Fibroblast of lung (primary cell): ENCODE results near the gene STX1B. TPM values are rescaled to one million over a fixed set of nuclear protein-coding genes. Genes with fewer than 3 reads are reported as not detected.

Experiments
- DNase-seq, 2 donors: peaks; one replicate each; pipeline versions ENCODE4 v3.0.0 to v3.0.0-alpha.2; 2010; ENCODE audit warnings: low read depth in 2 of 2
- H2AFZ ChIP-seq: 2 replicates; pipeline ENCODE4 v1.5.1; 2012; ENCODE audit warnings: low read length, control low read depth, inconsistent platforms
- H3K27ac ChIP-seq: 2 replicates; pipeline ENCODE4 v1.5.1; 2011; ENCODE audit warnings: low read length, control low read depth; ENCODE audit not compliant: insufficient read depth
- H3K27me3 ChIP-seq: 2 replicates; pipeline ENCODE4 v1.5.1; 2011; ENCODE audit warnings: mild to moderate bottlenecking, low read length; ENCODE audit not compliant: control insufficient read depth, insufficient read depth
- H3K36me3 ChIP-seq: 2 replicates; pipeline ENCODE4 v1.5.1; 2011; ENCODE audit warnings: low read length; ENCODE audit not compliant: control insufficient read depth, insufficient read depth
- H3K4me1 ChIP-seq: 2 replicates; pipeline ENCODE4 v1.5.1; 2011; ENCODE audit warnings: low read length; ENCODE audit not compliant: control insufficient read depth, insufficient read depth; ENCODE audit errors: extremely low read depth
- H3K4me2 ChIP-seq: 2 replicates; pipeline ENCODE4 v1.5.1; 2011; ENCODE audit warnings: low read length, control low read depth; ENCODE audit not compliant: insufficient read depth; ENCODE audit errors: extremely low read depth
- H3K4me3 ChIP-seq, 4 experiments: fragments of 200-600 bp in 1 of 4; sonication (generic) in 1 of 4; replicated peaks in 1 of 4; 2 replicates each; pipeline ENCODE4 v1.5.1; 2011 to 2016; ENCODE audit warnings: low read length in 4 of 4, low read depth in 3 of 4, mild to moderate bottlenecking in 3 of 4, control low read depth in 2 of 4, inconsistent platforms in 1 of 4, mixed read lengths in 1 of 4; ENCODE audit not compliant: insufficient read depth in 1 of 4; ENCODE audit errors: control extremely low read depth in 1 of 4
- H3K79me2 ChIP-seq: 2 replicates; pipeline ENCODE4 v1.5.1; 2012; ENCODE audit warnings: mild to moderate bottlenecking, low read length, inconsistent platforms; ENCODE audit not compliant: control insufficient read depth, insufficient read depth
- H3K9ac ChIP-seq: 2 replicates; pipeline ENCODE4 v1.5.1; 2011; ENCODE audit warnings: mild to moderate bottlenecking, low read length, control low read depth; ENCODE audit not compliant: insufficient read depth
- H3K9me3 ChIP-seq: 2 replicates; pipeline ENCODE4 v1.5.1; 2012; ENCODE audit warnings: low read depth, low read length; ENCODE audit not compliant: control insufficient read depth, insufficient read depth
- H4K20me1 ChIP-seq: 2 replicates; pipeline ENCODE4 v1.5.1; 2011; ENCODE audit warnings: low read length; ENCODE audit not compliant: control insufficient read depth, insufficient read depth; ENCODE audit errors: extremely low read depth
- EZH2 ChIP-seq: IDR thresholded peaks from 2 replicates; pipeline ENCODE4 v1.5.1; 2012; ENCODE audit warnings: low read length, control low read depth, mild to moderate bottlenecking; ENCODE audit errors: missing control alignments
- polyA plus RNA-seq, 2 donors: library from polyadenylated mRNA; depleted of rRNA in 1 of 2; stranded (reverse) in 1 of 2; unstranded in 1 of 2; fragments of >200 nt; gene quantifications; 2 replicates each; pipeline ENCODE4 v1.2.1, GENCODE V29; 2011 to 2012; ENCODE audit warnings: missing spikeins in 1 of 2
- total RNA-seq: library from RNA; depleted of rRNA; stranded (reverse); fragments of >200 nt; gene quantifications from 2 replicates; pipeline ENCODE4 v1.2.1, GENCODE V29; 2014
- TF ChIP-seq, protein P1 (sequence below), 2 donors: IDR thresholded peaks in 1 of 2; conservative IDR thresholded peaks in 1 of 2; 1 replicate in 1 of 2; 2 replicates in 1 of 2; pipeline ENCODE4 v1.5.1; 2011 to 2012; ENCODE audit warnings: low read length in 2 of 2, control low read depth in 1 of 2, inconsistent platforms in 1 of 2, low read depth in 1 of 2, mild to moderate bottlenecking in 1 of 2

Gene STX1B
- total and polyA plus RNA-seq, 2 donors (not counting 1 experiment from before 2014, with no cell fraction given), result 1.3 to 2.1 TPM

DNA sequence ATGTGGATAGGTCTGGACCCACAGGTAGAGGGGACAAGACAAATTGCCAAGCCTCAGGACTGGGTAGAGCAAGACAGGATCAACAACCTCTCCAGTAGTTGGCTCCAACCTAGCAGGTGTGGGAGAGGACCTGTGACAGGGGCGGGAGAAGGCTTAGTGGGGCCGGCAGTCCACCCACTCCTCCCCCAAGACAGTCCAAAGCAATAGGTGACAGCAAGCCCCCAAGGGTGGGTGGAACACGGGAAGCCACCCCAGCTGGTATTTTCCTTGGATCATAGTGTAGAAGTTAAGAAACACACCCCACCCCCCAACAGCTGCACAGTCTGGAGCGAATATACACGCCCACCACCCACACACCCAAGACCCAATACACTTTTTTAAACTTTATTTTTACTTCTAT lies 18.8 kb upstream of the STX1B start:
- Histone ChIP-seq H3K27ac (no peak overlapping the region), H3K9ac (no peak overlapping the region), H3K4me2 (no peak overlapping the region), H4K20me1 (no peaks in the 10 kb centered on the region), H3K27me3 (no peaks in the 10 kb centered on the region), H3K4me1 (peaks cover under 1% of the 10 kb centered on the region), H3K79me2 (peaks cover 6% of the 10 kb centered on the region), H2AFZ (no peak overlapping the region), H3K36me3 (no peaks in the 10 kb centered on the region), H3K4me3 (no peak overlapping the region), H3K9me3 (no peaks in the 10 kb centered on the region)
- TF ChIP-seq EZH2, result no peak
- TF ChIP-seq, protein P1, sequence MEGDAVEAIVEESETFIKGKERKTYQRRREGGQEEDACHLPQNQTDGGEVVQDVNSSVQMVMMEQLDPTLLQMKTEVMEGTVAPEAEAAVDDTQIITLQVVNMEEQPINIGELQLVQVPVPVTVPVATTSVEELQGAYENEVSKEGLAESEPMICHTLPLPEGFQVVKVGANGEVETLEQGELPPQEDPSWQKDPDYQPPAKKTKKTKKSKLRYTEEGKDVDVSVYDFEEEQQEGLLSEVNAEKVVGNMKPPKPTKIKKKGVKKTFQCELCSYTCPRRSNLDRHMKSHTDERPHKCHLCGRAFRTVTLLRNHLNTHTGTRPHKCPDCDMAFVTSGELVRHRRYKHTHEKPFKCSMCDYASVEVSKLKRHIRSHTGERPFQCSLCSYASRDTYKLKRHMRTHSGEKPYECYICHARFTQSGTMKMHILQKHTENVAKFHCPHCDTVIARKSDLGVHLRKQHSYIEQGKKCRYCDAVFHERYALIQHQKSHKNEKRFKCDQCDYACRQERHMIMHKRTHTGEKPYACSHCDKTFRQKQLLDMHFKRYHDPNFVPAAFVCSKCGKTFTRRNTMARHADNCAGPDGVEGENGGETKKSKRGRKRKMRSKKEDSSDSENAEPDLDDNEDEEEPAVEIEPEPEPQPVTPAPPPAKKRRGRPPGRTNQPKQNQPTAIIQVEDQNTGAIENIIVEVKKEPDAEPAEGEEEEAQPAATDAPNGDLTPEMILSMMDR (conservative IDR thresholded peaks at IDR 0.05 in 1 of 2, IDR thresholded peaks at IDR 0.05 in 1 of 2; ENCODE audit: low read depth in 1 of 2, low read length in 2 of 2), result no peak
- no peak for DNase-seq

DNA sequence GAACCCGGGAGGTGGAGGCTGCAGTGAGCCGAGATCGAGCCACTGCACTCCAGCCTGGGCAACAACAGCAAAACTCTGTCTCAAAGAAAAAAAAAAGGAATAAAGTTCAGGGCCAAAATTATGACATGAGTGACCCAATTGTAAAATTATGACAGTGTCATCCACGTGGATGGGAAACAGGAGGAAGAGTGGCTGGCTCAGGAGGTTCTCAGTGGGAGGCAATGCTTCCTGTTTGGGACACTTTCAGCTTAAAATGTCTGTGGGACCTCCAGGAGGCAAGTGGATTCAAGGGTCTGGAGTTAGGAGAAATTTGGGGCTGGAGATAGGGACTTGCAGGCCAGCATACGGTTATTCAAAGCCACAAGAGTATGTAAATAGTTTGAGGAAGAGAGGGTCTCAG lies 14.9 kb upstream of the STX1B start:
- no peak for TF ChIP-seq EZH2
- TF ChIP-seq, protein P1 (conservative IDR thresholded peaks at IDR 0.05 in 1 of 2, IDR thresholded peaks at IDR 0.05 in 1 of 2; ENCODE audit: low read depth in 1 of 2, low read length in 2 of 2), result no peak
- Histone ChIP-seq H4K20me1 (no peaks in the 10 kb centered on the region), H3K79me2 (no peaks in the 10 kb centered on the region), H3K4me1 (no peaks in the 10 kb centered on the region), H3K9ac (no peak overlapping the region), H2AFZ (no peak overlapping the region), H3K4me3 (no peak overlapping the region), H3K4me2 (no peak overlapping the region), H3K27me3 (no peaks in the 10 kb centered on the region), H3K9me3 (no peaks in the 10 kb centered on the region), H3K27ac (no peak overlapping the region), H3K36me3 (no peaks in the 10 kb centered on the region)
- no peak for DNase-seq

DNA sequence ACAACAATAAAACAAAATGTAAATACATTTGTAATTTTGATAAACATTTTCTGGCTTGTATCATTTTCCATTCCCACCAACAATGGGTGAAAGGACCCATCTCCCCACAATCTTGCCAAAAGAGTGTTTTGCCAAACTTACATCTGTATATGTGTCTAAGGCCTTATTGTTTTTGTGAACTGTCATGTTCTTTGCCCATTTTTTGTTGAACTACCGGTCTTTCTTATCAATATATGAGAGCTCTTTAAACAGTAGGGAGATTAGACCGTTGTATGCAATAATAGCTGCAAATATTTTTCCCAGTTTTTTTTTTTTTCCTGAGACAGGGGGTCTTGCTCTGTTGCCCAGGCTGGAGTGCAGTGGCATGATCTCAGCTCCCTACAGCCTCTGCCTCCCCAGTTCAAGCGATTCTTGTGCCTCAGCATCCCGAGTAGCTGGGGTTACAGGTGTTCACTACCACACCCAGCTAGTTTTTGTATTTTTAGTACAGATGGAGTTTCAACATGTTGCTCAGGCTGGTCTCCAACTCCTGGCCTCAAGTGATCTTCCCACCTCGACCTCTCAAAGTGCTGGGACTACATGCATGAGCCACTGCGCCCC lies 13.3 kb upstream of the STX1B start:
- DNase-seq, result no peak
- no peaks in the 10 kb centered on the region for H3K79me2 ChIP-seq
- no peaks in the 10 kb centered on the region for H3K36me3 ChIP-seq
- H3K9ac ChIP-seq, result no peak overlapping the region
- H3K27me3 ChIP-seq, result no peaks in the 10 kb centered on the region
- no peaks in the 10 kb centered on the region for H4K20me1 ChIP-seq
- H3K4me1 ChIP-seq, result no peaks in the 10 kb centered on the region
- no peak overlapping the region for H3K27ac ChIP-seq
- H3K4me2 ChIP-seq, result no peak overlapping the region
- no peak overlapping the region for H2AFZ ChIP-seq
- no peaks in the 10 kb centered on the region for H3K9me3 ChIP-seq
- TF ChIP-seq, protein P1 (conservative IDR thresholded peaks at IDR 0.05 in 1 of 2, IDR thresholded peaks at IDR 0.05 in 1 of 2; ENCODE audit: low read depth in 1 of 2, low read length in 2 of 2), result no peak
- no peak for TF ChIP-seq EZH2
- H3K4me3 ChIP-seq, result no peak overlapping the region
